ENCODE data around the gene KRT71.
"Not testable (repeated sequence)": the region's sequence is repeated elsewhere in the genome, so short reads cannot be mapped to it uniquely, and the experiment has no call there.

KRT71 gene

GRCh38 chr12:52552681-52553195 is at the start of gene KRT71:
KRT71 (minus strand) TSS chr12:52553145; CDS start chr12:52553077, 68 bp downstream.
- DNase-seq (ENCODE audit: low read depth in 1 of 2, low spot score in 1 of 2): no peak

GRCh38 chr12:52602552-52602951 is 49.6 kb upstream of the KRT71 start:
- DNase-seq (ENCODE audit: low read depth in 1 of 2, low spot score in 1 of 2): no peak

GRCh38 chr12:52601671-52602070 is 48.7 kb upstream of the KRT71 start:
- no peak for DNase-seq (ENCODE audit: low read depth in 1 of 2, low spot score in 1 of 2)

GRCh38 chr12:52600941-52601481 is 48.1 kb upstream of the KRT71 start, which contains the start of gene KRT72:
KRT72 (minus strand) TSS chr12:52601463; CDS start chr12:52601452, 11 bp downstream.
- DNase-seq (ENCODE audit: low read depth in 1 of 2, low spot score in 1 of 2): no peak

GRCh38 chr12:52600475-52600874 is 47.5 kb upstream of the KRT71 start:
- no peak for DNase-seq (ENCODE audit: low read depth in 1 of 2, low spot score in 1 of 2)

GRCh38 chr12:52600071-52600470 is 47.1 kb upstream of the KRT71 start:
- DNase-seq (ENCODE audit: low read depth in 1 of 2, low spot score in 1 of 2): no peak

- DNase-seq (ENCODE audit: low read depth in 1 of 2, low spot score in 1 of 2): no peak
Observed at GRCh38 chr12:52598966-52599365, 46.0 kb upstream of the KRT71 start.

- DNase-seq (ENCODE audit: low read depth in 1 of 2, low spot score in 1 of 2): not testable (repeated sequence)
Observed at GRCh38 chr12:52594237-52594636, 41.3 kb upstream of the KRT71 start.

GRCh38 chr12:52591521-52591920 is 38.6 kb upstream of the KRT71 start:
- DNase-seq (ENCODE audit: low read depth in 1 of 2, low spot score in 1 of 2): no peak

- DNase-seq (ENCODE audit: low read depth in 1 of 2, low spot score in 1 of 2): no peak
Observed at GRCh38 chr12:52590021-52590420, 37.1 kb upstream of the KRT71 start.

GRCh38 chr12:52587563-52587962 is 34.6 kb upstream of the KRT71 start:
- DNase-seq (ENCODE audit: low read depth in 1 of 2, low spot score in 1 of 2): no peak

GRCh38 chr12:52585946-52586345 is 33.0 kb upstream of the KRT71 start:
- peak; percentile 8 to 16 for DNase-seq (ENCODE audit: low read depth in 1 of 2, low spot score in 1 of 2)

GRCh38 chr12:52585066-52585465 is 32.1 kb upstream of the KRT71 start:
- no peak for DNase-seq (ENCODE audit: low read depth in 1 of 2, low spot score in 1 of 2)

- no peak for DNase-seq (ENCODE audit: low read depth in 1 of 2, low spot score in 1 of 2)
Observed at GRCh38 chr12:52584156-52584682, 31.3 kb upstream of the KRT71 start.

- DNase-seq (ENCODE audit: low read depth in 1 of 2, low spot score in 1 of 2): peak; percentile 21 to 25
Observed at GRCh38 chr12:52582971-52583456, 30.1 kb upstream of the KRT71 start.

- DNase-seq (ENCODE audit: low read depth in 1 of 2, low spot score in 1 of 2): no peak
Observed at GRCh38 chr12:52582486-52582885, 29.5 kb upstream of the KRT71 start.

- no peak for DNase-seq (ENCODE audit: low read depth in 1 of 2, low spot score in 1 of 2)
Observed at GRCh38 chr12:52581481-52581880, 28.5 kb upstream of the KRT71 start.

- DNase-seq (ENCODE audit: low read depth in 1 of 2, low spot score in 1 of 2): no peak
Observed at GRCh38 chr12:52581066-52581465, 28.1 kb upstream of the KRT71 start.

GRCh38 chr12:52580496-52580895 is 27.6 kb upstream of the KRT71 start:
- DNase-seq (ENCODE audit: low read depth in 1 of 2, low spot score in 1 of 2): no peak

GRCh38 chr12:52579468-52580465 is 26.8 kb upstream of the KRT71 start:
- no peak for DNase-seq (ENCODE audit: low read depth in 1 of 2, low spot score in 1 of 2)

GRCh38 chr12:52578469-52578868 is 25.5 kb upstream of the KRT71 start:
- DNase-seq (ENCODE audit: low read depth in 1 of 2, low spot score in 1 of 2): no peak

- DNase-seq (ENCODE audit: low read depth in 1 of 2, low spot score in 1 of 2): no peak
Observed at GRCh38 chr12:52577316-52577715, 24.4 kb upstream of the KRT71 start.
